ENCODE results near the gene DEXI. TPM values are rescaled to one million over a fixed set of nuclear protein-coding genes. Genes with fewer than 3 reads are reported as not detected.
A peak's percentile ranks its signal among the peaks of the same experiment; 100 is the strongest.

Gene DEXI
- total and polyA plus RNA-seq, 2 donors (not counting 1 experiment from before 2014, with no cell fraction given): 38.8 to 49.9 TPM

DNA sequence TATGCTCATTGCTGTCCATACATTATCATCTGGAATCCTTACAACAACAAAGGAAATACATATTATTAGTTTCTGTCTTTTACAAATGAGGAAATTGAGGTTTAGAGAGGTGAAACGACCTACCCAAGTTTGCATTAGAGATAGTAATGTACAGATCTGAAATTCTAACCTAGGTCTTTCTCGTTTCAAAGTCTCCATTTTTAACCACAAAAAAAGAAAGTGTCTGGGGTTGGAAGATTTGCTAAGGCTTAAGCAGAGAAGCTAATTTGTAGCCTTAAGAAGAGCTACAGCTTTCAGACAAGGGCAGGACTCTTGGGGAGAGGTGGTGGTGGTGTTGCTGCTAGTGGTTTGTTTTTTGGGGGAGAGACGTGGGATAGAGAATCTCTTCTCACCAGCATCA, 46.1 kb downstream of the DEXI start:
- Histone ChIP-seq H3K4me2 (ENCODE audit: extremely low read depth, insufficient read depth, low read length) (no peak overlapping the region), H3K79me2 (ENCODE audit: control insufficient read depth, insufficient read depth, low read length) (no peaks in the 10 kb centered on the region), H3K9me3 (ENCODE audit: control insufficient read depth, insufficient read depth, low read depth, low read length) (no peaks in the 10 kb centered on the region), H3K27ac (ENCODE audit: insufficient read depth, low read length) (no peak overlapping the region), H3K4me1 (ENCODE audit: control insufficient read depth, extremely low read depth, insufficient read depth, low read length) (no peaks in the 10 kb centered on the region), H3K27me3 (ENCODE audit: control insufficient read depth, insufficient read depth, low read length) (no peaks in the 10 kb centered on the region), H3K9ac (ENCODE audit: insufficient read depth, low read length) (no peak overlapping the region), H3K36me3 (ENCODE audit: control insufficient read depth, insufficient read depth, low read length) (no peaks in the 10 kb centered on the region), H4K20me1 (ENCODE audit: control insufficient read depth, extremely low read depth, insufficient read depth, low read length) (no peaks in the 10 kb centered on the region), H2AFZ (ENCODE audit: low read length) (no peak overlapping the region), H3K4me3 (replicated peaks in 1 of 4; ENCODE audit: control extremely low read depth in 1 of 4, insufficient read depth in 1 of 4, low read depth in 3 of 4, low read length in 4 of 4) (no peak overlapping the region)
- DNase-seq (ENCODE audit: low read depth in 2 of 2): no peak
- TF ChIP-seq, protein P1, sequence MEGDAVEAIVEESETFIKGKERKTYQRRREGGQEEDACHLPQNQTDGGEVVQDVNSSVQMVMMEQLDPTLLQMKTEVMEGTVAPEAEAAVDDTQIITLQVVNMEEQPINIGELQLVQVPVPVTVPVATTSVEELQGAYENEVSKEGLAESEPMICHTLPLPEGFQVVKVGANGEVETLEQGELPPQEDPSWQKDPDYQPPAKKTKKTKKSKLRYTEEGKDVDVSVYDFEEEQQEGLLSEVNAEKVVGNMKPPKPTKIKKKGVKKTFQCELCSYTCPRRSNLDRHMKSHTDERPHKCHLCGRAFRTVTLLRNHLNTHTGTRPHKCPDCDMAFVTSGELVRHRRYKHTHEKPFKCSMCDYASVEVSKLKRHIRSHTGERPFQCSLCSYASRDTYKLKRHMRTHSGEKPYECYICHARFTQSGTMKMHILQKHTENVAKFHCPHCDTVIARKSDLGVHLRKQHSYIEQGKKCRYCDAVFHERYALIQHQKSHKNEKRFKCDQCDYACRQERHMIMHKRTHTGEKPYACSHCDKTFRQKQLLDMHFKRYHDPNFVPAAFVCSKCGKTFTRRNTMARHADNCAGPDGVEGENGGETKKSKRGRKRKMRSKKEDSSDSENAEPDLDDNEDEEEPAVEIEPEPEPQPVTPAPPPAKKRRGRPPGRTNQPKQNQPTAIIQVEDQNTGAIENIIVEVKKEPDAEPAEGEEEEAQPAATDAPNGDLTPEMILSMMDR (conservative IDR thresholded peaks at IDR 0.05 in 1 of 2, IDR thresholded peaks at IDR 0.05 in 1 of 2; ENCODE audit: low read depth in 1 of 2, low read length in 2 of 2): no peak
- TF ChIP-seq EZH2 (IDR thresholded peaks at IDR 0.05; ENCODE audit: low read length, missing control alignments): no peak

DNA sequence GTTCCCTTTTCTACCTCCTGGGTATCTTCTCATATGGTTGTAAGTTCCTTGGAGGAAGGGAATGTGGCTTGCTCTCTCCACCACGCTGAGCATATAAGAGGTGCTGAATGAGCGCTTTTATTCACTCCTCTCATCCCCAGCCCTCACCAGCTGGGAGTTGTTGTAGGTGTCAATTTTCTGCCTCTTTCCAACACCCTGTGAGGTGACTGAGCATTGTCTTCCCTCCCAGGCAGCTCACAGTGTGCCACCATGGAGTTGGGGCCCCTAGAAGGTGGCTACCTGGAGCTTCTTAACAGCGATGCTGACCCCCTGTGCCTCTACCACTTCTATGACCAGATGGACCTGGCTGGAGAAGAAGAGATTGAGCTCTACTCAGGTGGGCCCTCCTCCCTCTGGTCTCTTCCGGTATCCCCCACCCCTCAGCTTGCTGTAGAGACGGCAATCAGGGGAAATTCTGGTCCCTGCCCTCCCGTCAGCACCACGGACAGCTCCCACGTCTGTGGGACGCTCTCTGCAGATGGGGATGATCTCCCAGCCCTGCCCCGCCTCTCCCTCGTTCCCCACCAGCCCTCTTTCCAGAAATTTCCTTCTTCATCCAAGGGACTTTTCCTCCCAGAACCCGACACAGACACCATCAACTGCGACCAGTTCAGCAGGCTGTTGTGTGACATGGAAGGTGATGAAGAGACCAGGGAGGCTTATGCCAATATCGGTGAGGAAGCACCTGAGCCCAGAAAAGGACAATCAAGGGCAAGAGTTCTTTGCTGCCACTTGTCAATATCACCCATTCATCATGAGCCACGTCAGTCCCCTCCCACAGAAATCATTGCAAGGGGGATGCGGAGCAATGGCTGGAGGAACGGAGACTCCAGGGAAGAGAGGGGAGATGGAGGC, 47.0 kb downstream of the DEXI start:
- Histone ChIP-seq H4K20me1 (ENCODE audit: control insufficient read depth, extremely low read depth, insufficient read depth, low read length) (no peaks in the 10 kb centered on the region), H3K79me2 (ENCODE audit: control insufficient read depth, insufficient read depth, low read length) (no peaks in the 10 kb centered on the region), H3K27me3 (ENCODE audit: control insufficient read depth, insufficient read depth, low read length) (no peaks in the 10 kb centered on the region), H3K36me3 (ENCODE audit: control insufficient read depth, insufficient read depth, low read length) (no peaks in the 10 kb centered on the region), H3K4me3 (replicated peaks in 1 of 4; ENCODE audit: control extremely low read depth in 1 of 4, insufficient read depth in 1 of 4, low read depth in 3 of 4, low read length in 4 of 4) (no peak overlapping the region), H3K4me2 (ENCODE audit: extremely low read depth, insufficient read depth, low read length) (no peak overlapping the region), H3K9ac (ENCODE audit: insufficient read depth, low read length) (no peak overlapping the region), H3K9me3 (ENCODE audit: control insufficient read depth, insufficient read depth, low read depth, low read length) (no peaks in the 10 kb centered on the region), H3K4me1 (ENCODE audit: control insufficient read depth, extremely low read depth, insufficient read depth, low read length) (no peaks in the 10 kb centered on the region), H3K27ac (ENCODE audit: insufficient read depth, low read length) (no peak overlapping the region), H2AFZ (ENCODE audit: low read length) (no peak overlapping the region)
- TF ChIP-seq EZH2 (IDR thresholded peaks at IDR 0.05; ENCODE audit: low read length, missing control alignments): no peak
- TF ChIP-seq, protein P1 (conservative IDR thresholded peaks at IDR 0.05 in 1 of 2, IDR thresholded peaks at IDR 0.05 in 1 of 2; ENCODE audit: low read depth in 1 of 2, low read length in 2 of 2): no peak
- DNase-seq (ENCODE audit: low read depth in 2 of 2): peak; percentile 32 to 33

DNA sequence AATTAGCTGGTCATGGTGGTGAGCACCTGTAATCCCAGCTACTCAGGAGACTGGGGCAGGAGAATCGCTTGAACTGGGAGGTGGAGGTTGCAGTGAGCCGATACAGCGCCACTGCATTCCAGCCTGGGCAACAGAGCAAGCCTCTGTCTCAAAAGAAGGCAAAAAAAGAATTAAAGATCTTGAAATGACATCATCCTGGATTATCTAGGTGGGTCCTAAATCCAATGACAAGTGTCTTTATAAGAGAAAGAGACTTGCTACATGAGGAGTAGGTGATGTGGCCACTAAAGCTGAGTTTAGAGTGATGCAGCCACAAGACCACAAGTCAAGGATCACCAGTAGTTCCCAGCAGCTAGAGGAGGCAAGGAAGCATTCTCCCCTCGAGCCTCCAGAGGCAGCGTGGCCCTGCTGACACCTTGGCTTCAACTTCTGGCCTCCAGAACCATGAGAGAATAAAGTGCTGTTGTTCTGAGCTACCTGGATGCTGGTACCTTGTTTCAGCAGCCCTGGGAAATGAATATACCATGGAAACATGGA, 49.4 kb downstream of the DEXI start:
- H3K9ac ChIP-seq (ENCODE audit: insufficient read depth, low read length): no peak overlapping the region
- H3K4me2 ChIP-seq (ENCODE audit: extremely low read depth, insufficient read depth, low read length): no peak overlapping the region
- H3K9me3 ChIP-seq (ENCODE audit: control insufficient read depth, insufficient read depth, low read depth, low read length): no peaks in the 10 kb centered on the region
- H3K4me3 ChIP-seq (replicated peaks in 1 of 4; ENCODE audit: control extremely low read depth in 1 of 4, insufficient read depth in 1 of 4, low read depth in 3 of 4, low read length in 4 of 4): no peak overlapping the region
- H3K79me2 ChIP-seq (ENCODE audit: control insufficient read depth, insufficient read depth, low read length): no peaks in the 10 kb centered on the region
- no peaks in the 10 kb centered on the region for H3K36me3 ChIP-seq (ENCODE audit: control insufficient read depth, insufficient read depth, low read length)
- H4K20me1 ChIP-seq (ENCODE audit: control insufficient read depth, extremely low read depth, insufficient read depth, low read length): no peaks in the 10 kb centered on the region
- no peak for DNase-seq (ENCODE audit: low read depth in 2 of 2)
- no peak overlapping the region for H3K27ac ChIP-seq (ENCODE audit: insufficient read depth, low read length)
- no peak overlapping the region for H2AFZ ChIP-seq (ENCODE audit: low read length)
- no peak for TF ChIP-seq EZH2 (IDR thresholded peaks at IDR 0.05; ENCODE audit: low read length, missing control alignments)
- TF ChIP-seq, protein P1 (conservative IDR thresholded peaks at IDR 0.05 in 1 of 2, IDR thresholded peaks at IDR 0.05 in 1 of 2; ENCODE audit: low read depth in 1 of 2, low read length in 2 of 2): no peak
- peaks cover 6% of the 10 kb centered on the region for H3K27me3 ChIP-seq (ENCODE audit: control insufficient read depth, insufficient read depth, low read length)
- H3K4me1 ChIP-seq (ENCODE audit: control insufficient read depth, extremely low read depth, insufficient read depth, low read length): no peaks in the 10 kb centered on the region
